Stimulated activated CD8-positive, alpha-beta memory T cell treated with anti-CD3 and anti-CD28 coated beads, Interleukin-4, amount 100 ng/mL, for 24 hours (primary cell): ENCODE measurements around the gene UBE2S.
"Not testable (repeated sequence)": the region's sequence is repeated elsewhere in the genome, so short reads cannot be mapped to it uniquely, and the experiment has no call there.

Experiments used
- DNase-seq: peaks from one replicate; pipeline ENCODE4 v3.0.0-alpha.2; 2020; ENCODE audit warnings: low read depth

The UBE2S gene

GRCh38 chr19:55407550-55407799 lies at the start of gene UBE2S:
TSS of gene UBE2S (minus strand) at chr19:55407788. CDS start at chr19:55407589, 199 bp downstream.
- not testable (repeated sequence) for DNase-seq

- DNase-seq, result no peak
Observed at GRCh38 chr19:55456347-55456746, 48.8 kb upstream of the UBE2S start.

GRCh38 chr19:55455576-55456235 lies 48.1 kb upstream of the UBE2S start:
- no peak for DNase-seq

GRCh38 chr19:55454787-55455243 lies 47.2 kb upstream of the UBE2S start:
- DNase-seq, result no peak

GRCh38 chr19:55453511-55454260 lies 46.1 kb upstream of the UBE2S start:
- DNase-seq, result no peak

- DNase-seq, result peak; percentile 24
Observed at GRCh38 chr19:55452749-55453346, 45.3 kb upstream of the UBE2S start.

- no peak for DNase-seq
Observed at GRCh38 chr19:55451965-55452748, 44.6 kb upstream of the UBE2S start.

- DNase-seq, result no peak
Observed at GRCh38 chr19:55451163-55451964, 43.8 kb upstream of the UBE2S start.

- DNase-seq, result no peak
Observed at GRCh38 chr19:55449469-55449868, 41.9 kb upstream of the UBE2S start.

- not testable (repeated sequence) for DNase-seq
Observed at GRCh38 chr19:55448175-55448490, 40.5 kb upstream of the UBE2S start.

GRCh38 chr19:55447421-55448174 lies 40.0 kb upstream of the UBE2S start:
- no peak for DNase-seq

- no peak for DNase-seq
Observed at GRCh38 chr19:55446060-55446459, 38.5 kb upstream of the UBE2S start.

GRCh38 chr19:55444646-55445045 lies 37.1 kb upstream of the UBE2S start:
- no peak for DNase-seq

- DNase-seq, result no peak
Observed at GRCh38 chr19:55443824-55444480, 36.4 kb upstream of the UBE2S start.

- no peak for DNase-seq
Observed at GRCh38 chr19:55443045-55443823, 35.6 kb upstream of the UBE2S start, which contains the start of gene SHISA7. TSS of gene SHISA7 (minus strand) at chr19:55443300. CDS start at chr19:55442863, 437 bp downstream.

- DNase-seq, result no peak
Observed at GRCh38 chr19:55442372-55442961, 34.9 kb upstream of the UBE2S start.

GRCh38 chr19:55441692-55442321 lies 34.2 kb upstream of the UBE2S start:
- no peak for DNase-seq

GRCh38 chr19:55441319-55441691 lies 33.7 kb upstream of the UBE2S start:
- DNase-seq, result no peak
